GM12878 (cell line): Measurements from ENCODE around the gene PSAPL1. TPM values are rescaled to one million over a fixed set of nuclear protein-coding genes. Genes with fewer than 3 reads are reported as not detected.

Experiments used
- ATAC-seq: fragments of 200-7000 bp; cut with Tn5 transposase; 3 replicates; pipeline ENCODE4 v1.9.1; 2020; ENCODE audit warnings: mild to moderate bottlenecking, moderate library complexity
- BruUV-seq: library from RNA; stranded (reverse); fragments of 400-500 nt; replicated peaks from 2 replicates; lab custom pipeline; 2021; lab: Mats Ljungman, UMichigan
- CTCF ChIA-PET: fragments of 300-600 bp; sonication (Branson Sonifier 250); formaldehyde crosslinking; extraction: SDS; loops from one replicate; lab custom pipeline; 2021; ENCODE audit warnings: inconsistent platforms; lab: Yijun Ruan, JAX
- POLR2A ChIA-PET: fragments of 350-600 bp; formaldehyde crosslinking; extraction: SDS; loops from one replicate; lab custom pipeline; 2021; ENCODE audit warnings: inconsistent platforms; lab: Charles Lee
- RAD21 ChIA-PET: fragments of 300-600 bp; sonication (Branson Sonifier 250); formaldehyde crosslinking; loops from one replicate; lab custom pipeline; 2023; ENCODE audit warnings: antibody characterized with exemption; ENCODE audit not compliant: unreplicated experiment; lab: Charles Lee
- SMC1A ChIA-PET: fragments of 300-600 bp; sonication (Branson Sonifier 250); formaldehyde crosslinking; loops from one replicate; lab custom pipeline; 2023; ENCODE audit not compliant: unreplicated experiment, uncharacterized antibody; lab: Charles Lee
- DNase-seq: peaks from one replicate; pipeline ENCODE4 v3.0.0-alpha.2; 2011; ENCODE audit warnings: low read depth, low spot score
- FAIRE-seq: peaks from 3 replicates; lab custom pipeline; 2011; peaks lifted over from hg19 to GRCh38; lab: Jason Lieb, UNC
- H2AFZ ChIP-seq: 2 replicates; pipeline ENCODE4 v1.6.0; 2011; ENCODE audit warnings: low read depth, low read length, control low read depth; ENCODE audit not compliant: control insufficient read depth
- H3K27ac ChIP-seq: 2 replicates; pipeline ENCODE4 v1.5.1; 2011; ENCODE audit warnings: control low read depth; ENCODE audit not compliant: control insufficient read depth, insufficient read depth
- H3K27me3 ChIP-seq, 2 experiments: replicated peaks in 1 of 2; 2 replicates each; pipeline versions ENCODE4 v1.6.0 to v1.6.1; 2011; ENCODE audit warnings: low read length in 1 of 2; ENCODE audit not compliant: control insufficient read depth in 2 of 2, insufficient read depth in 2 of 2
- H3K36me3 ChIP-seq, 2 experiments: 2 replicates each; pipeline ENCODE4 v1.5.1; 2011; ENCODE audit warnings: low read length in 1 of 2; ENCODE audit not compliant: control insufficient read depth in 2 of 2, insufficient read depth in 2 of 2
- H3K4me1 ChIP-seq: 2 replicates; pipeline ENCODE4 v1.6.1; 2011; ENCODE audit warnings: mild to moderate bottlenecking, low read length, moderate library complexity, mixed read lengths; ENCODE audit not compliant: control insufficient read depth, insufficient read depth
- H3K4me2 ChIP-seq: 2 replicates; pipeline ENCODE4 v1.6.0; 2011; ENCODE audit warnings: control low read depth; ENCODE audit not compliant: control insufficient read depth, insufficient read depth
- H3K4me3 ChIP-seq: fragments of 200-600 bp; sonication (generic); 2 replicates; pipeline ENCODE4 v1.5.1; 2016
- H3K79me2 ChIP-seq: 2 replicates; pipeline ENCODE4 v1.6.0; 2011; ENCODE audit warnings: low read length; ENCODE audit not compliant: control insufficient read depth, insufficient read depth
- H3K9ac ChIP-seq: 2 replicates; pipeline ENCODE4 v1.8.0; 2011; ENCODE audit warnings: low read length, control low read depth, mixed read lengths; ENCODE audit not compliant: control insufficient read depth, insufficient read depth
- H3K9me3 ChIP-seq: replicated peaks from 3 replicates; pipeline ENCODE4 v1.5.1; 2011; ENCODE audit warnings: mild to moderate bottlenecking, low read length; ENCODE audit not compliant: control insufficient read depth, insufficient read depth
- H4K20me1 ChIP-seq: 2 replicates; pipeline ENCODE4 v1.6.0; 2011; ENCODE audit not compliant: control insufficient read depth, insufficient read depth
- SUPT20H ChIP-seq: IDR thresholded peaks from 2 replicates; pipeline ENCODE4 v1.6.1; 2011; ENCODE audit warnings: low read depth, mild to moderate bottlenecking, low read length, moderate library complexity, borderline replicate concordance; ENCODE audit not compliant: control insufficient read depth
- WGBS: methylation state at CpG from one replicate; pipeline ENCODE4 v1.1.6; 2016; ENCODE audit warnings: low lambda C conversion rate; ENCODE audit not compliant: insufficient replicate concordance, insufficient coverage; ENCODE audit errors: missing lambda C conversion rate; 5-methylcytosine and 5-hydroxymethylcytosine counted together
- in situ Hi-C: fragments of 300-500 bp; cut with MboI; formaldehyde crosslinking; loops from 9 replicates; pipeline ENCODE4 v1.14.3; 2018; ENCODE audit warnings: mixed read lengths
- intact Hi-C: fragments of 100-400 bp; cut with micrococcal nuclease; formaldehyde crosslinking; loops from one replicate; pipeline ENCODE4 v1.14.2; 2022; ENCODE audit not compliant: unreplicated experiment
- polyA plus RNA-seq, 11 experiments: library from polyadenylated mRNA; depleted of rRNA in 4 of 11; unstranded in 6 of 11; stranded (reverse) in 5 of 11; fragments of >200 nt; fragmentation: Nextera tagmentation in 4 of 11; fragmentation: Illumina TruSeq in 1 of 11; extraction: Ambion mirVana in 4 of 11; extraction: Trizol in 1 of 11; gene quantifications; 1 replicate in 1 of 11; 2 replicates in 10 of 11; pipeline versions ENCODE4 v1.2.1 to v1.2.3, GENCODE V29; 2011 to 2016; ENCODE audit warnings: inconsistent platforms in 2 of 11, missing spikeins in 2 of 11, low read depth in 1 of 11
- total RNA-seq, 4 experiments: library from RNA; depleted of rRNA in 3 of 4; stranded (reverse); fragments of >200 nt in 3 of 4; fragmentation: Illumina TruSeq in 1 of 4; extraction: Trizol in 1 of 4; gene quantifications; 2 replicates each; pipeline versions ENCODE4 v1.2.1 to v1.2.3, GENCODE V29; 2013 to 2021
- TF ChIP-seq, protein P1 (sequence below): fragments of 450-650 bp; IDR thresholded peaks from 2 replicates; pipeline ENCODE4 v1.6.1; 2018; ENCODE audit warnings: borderline replicate concordance, mild to moderate bottlenecking; ENCODE audit not compliant: partially characterized antibody
- TF ChIP-seq, protein P2 (sequence below): fragments of 450-650 bp; IDR thresholded peaks from 2 replicates; pipeline ENCODE4 v1.6.1; 2017; ENCODE audit warnings: mild to moderate bottlenecking, moderate library complexity
- TF ChIP-seq, protein P3 (sequence below): fragments of 450-650 bp; IDR thresholded peaks from 2 replicates; pipeline ENCODE4 v1.6.1; 2017; ENCODE audit warnings: mild to moderate bottlenecking, low read depth, inconsistent platforms; ENCODE audit not compliant: poor library complexity, severe bottlenecking
- TF ChIP-seq, protein P4 (sequence below): fragments of 150-350 bp; IDR thresholded peaks from 2 replicates; pipeline ENCODE4 v1.6.1; 2016; ENCODE audit warnings: low read depth, low read length
- TF ChIP-seq, protein P5 (sequence below): fragments of 450-650 bp; conservative IDR thresholded peaks from 2 replicates; pipeline ENCODE4 v1.6.1; 2017; ENCODE audit warnings: mild to moderate bottlenecking, moderate library complexity

Gene PSAPL1
- total and polyA plus RNA-seq, 10 of the 15 experiments (the other 5 are each of a cell fraction or from before 2014, with no cell fraction given), result not detected

DNA sequence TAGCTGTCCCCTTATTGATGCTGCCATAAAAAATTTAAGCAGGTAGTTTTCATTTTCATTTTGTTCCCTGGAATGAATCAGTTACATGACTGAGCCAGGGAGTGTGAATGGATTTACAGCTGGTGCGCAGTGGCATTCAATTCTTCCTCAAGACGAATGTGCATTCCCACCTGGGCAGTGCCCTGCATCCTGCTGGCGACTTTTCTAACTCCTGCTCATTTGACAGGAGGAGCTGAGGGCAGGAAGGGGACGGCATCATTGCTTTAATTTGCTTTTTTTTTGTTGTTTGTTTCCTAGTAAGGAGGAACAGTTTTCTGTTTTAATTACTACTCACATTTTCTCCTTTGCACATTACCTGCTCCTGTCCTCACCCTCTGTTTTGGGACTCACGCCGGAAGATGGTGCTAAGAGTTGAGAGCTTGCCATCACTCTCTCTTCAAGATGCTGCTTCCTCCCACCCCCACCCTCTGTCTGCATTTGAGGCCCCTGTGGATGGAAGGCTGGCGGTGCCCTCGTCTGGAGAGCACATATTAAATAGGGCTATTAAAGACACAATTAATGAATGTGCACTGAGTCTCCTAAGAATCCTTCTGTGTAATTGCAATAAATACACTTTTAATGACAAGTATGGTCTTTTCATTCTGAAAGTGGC lies 35.8 kb downstream of the PSAPL1 start:
- no peaks in the 10 kb centered on the region for H3K79me2 ChIP-seq
- ChIA-PET POLR2A (no interaction called here), RAD21 (no interaction called here), CTCF (no interaction called here), SMC1A (no interaction called here)
- intact Hi-C loops (no loop called here), in situ Hi-C loops (no loop called here)
- H2AFZ ChIP-seq, result no peak overlapping the region
- FAIRE-seq (no peak), DNase-seq (no peak), ATAC-seq (no peak)
- H4K20me1 ChIP-seq, result no peaks in the 10 kb centered on the region
- H3K9me3 ChIP-seq, result no peaks in the 10 kb centered on the region
- H3K9ac ChIP-seq, result no peak overlapping the region
- no peaks in the 10 kb centered on the region for H3K4me1 ChIP-seq
- H3K27ac ChIP-seq, result no peak overlapping the region
- BruUV-seq, result no TSS peak
- no peak overlapping the region for H3K4me2 ChIP-seq
- H3K4me3 ChIP-seq, result no peak overlapping the region
- H3K36me3 ChIP-seq, result no peaks in the 10 kb centered on the region
- 24% methylated on average over 8 of the region's 8 CpGs for WGBS
- H3K27me3 ChIP-seq, result no peaks in the 10 kb centered on the region; a peak in 1 of 4 replicates
- TF ChIP-seq SUPT20H, result no peak
- TF ChIP-seq, protein P1, sequence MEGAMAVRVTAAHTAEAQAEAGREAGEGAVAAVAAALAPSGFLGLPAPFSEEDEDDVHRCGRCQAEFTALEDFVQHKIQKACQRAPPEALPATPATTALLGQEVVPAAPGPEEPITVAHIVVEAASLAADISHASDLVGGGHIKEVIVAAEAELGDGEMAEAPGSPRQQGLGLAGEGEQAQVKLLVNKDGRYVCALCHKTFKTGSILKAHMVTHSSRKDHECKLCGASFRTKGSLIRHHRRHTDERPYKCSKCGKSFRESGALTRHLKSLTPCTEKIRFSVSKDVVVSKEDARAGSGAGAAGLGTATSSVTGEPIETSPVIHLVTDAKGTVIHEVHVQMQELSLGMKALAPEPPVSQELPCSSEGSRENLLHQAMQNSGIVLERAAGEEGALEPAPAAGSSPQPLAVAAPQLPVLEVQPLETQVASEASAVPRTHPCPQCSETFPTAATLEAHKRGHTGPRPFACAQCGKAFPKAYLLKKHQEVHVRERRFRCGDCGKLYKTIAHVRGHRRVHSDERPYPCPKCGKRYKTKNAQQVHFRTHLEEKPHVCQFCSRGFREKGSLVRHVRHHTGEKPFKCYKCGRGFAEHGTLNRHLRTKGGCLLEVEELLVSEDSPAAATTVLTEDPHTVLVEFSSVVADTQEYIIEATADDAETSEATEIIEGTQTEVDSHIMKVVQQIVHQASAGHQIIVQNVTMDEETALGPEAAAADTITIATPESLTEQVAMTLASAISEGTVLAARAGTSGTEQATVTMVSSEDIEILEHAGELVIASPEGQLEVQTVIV, result no peak
- TF ChIP-seq, protein P2, sequence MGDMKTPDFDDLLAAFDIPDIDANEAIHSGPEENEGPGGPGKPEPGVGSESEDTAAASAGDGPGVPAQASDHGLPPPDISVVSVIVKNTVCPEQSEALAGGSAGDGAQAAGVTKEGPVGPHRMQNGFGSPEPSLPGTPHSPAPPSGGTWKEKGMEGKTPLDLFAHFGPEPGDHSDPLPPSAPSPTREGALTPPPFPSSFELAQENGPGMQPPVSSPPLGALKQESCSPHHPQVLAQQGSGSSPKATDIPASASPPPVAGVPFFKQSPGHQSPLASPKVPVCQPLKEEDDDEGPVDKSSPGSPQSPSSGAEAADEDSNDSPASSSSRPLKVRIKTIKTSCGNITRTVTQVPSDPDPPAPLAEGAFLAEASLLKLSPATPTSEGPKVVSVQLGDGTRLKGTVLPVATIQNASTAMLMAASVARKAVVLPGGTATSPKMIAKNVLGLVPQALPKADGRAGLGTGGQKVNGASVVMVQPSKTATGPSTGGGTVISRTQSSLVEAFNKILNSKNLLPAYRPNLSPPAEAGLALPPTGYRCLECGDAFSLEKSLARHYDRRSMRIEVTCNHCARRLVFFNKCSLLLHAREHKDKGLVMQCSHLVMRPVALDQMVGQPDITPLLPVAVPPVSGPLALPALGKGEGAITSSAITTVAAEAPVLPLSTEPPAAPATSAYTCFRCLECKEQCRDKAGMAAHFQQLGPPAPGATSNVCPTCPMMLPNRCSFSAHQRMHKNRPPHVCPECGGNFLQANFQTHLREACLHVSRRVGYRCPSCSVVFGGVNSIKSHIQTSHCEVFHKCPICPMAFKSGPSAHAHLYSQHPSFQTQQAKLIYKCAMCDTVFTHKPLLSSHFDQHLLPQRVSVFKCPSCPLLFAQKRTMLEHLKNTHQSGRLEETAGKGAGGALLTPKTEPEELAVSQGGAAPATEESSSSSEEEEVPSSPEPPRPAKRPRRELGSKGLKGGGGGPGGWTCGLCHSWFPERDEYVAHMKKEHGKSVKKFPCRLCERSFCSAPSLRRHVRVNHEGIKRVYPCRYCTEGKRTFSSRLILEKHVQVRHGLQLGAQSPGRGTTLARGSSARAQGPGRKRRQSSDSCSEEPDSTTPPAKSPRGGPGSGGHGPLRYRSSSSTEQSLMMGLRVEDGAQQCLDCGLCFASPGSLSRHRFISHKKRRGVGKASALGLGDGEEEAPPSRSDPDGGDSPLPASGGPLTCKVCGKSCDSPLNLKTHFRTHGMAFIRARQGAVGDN, result no peak
- TF ChIP-seq, protein P3, sequence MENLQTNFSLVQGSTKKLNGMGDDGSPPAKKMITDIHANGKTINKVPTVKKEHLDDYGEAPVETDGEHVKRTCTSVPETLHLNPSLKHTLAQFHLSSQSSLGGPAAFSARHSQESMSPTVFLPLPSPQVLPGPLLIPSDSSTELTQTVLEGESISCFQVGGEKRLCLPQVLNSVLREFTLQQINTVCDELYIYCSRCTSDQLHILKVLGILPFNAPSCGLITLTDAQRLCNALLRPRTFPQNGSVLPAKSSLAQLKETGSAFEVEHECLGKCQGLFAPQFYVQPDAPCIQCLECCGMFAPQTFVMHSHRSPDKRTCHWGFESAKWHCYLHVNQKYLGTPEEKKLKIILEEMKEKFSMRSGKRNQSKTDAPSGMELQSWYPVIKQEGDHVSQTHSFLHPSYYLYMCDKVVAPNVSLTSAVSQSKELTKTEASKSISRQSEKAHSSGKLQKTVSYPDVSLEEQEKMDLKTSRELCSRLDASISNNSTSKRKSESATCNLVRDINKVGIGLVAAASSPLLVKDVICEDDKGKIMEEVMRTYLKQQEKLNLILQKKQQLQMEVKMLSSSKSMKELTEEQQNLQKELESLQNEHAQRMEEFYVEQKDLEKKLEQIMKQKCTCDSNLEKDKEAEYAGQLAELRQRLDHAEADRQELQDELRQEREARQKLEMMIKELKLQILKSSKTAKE, result no peak
- TF ChIP-seq, protein P4, sequence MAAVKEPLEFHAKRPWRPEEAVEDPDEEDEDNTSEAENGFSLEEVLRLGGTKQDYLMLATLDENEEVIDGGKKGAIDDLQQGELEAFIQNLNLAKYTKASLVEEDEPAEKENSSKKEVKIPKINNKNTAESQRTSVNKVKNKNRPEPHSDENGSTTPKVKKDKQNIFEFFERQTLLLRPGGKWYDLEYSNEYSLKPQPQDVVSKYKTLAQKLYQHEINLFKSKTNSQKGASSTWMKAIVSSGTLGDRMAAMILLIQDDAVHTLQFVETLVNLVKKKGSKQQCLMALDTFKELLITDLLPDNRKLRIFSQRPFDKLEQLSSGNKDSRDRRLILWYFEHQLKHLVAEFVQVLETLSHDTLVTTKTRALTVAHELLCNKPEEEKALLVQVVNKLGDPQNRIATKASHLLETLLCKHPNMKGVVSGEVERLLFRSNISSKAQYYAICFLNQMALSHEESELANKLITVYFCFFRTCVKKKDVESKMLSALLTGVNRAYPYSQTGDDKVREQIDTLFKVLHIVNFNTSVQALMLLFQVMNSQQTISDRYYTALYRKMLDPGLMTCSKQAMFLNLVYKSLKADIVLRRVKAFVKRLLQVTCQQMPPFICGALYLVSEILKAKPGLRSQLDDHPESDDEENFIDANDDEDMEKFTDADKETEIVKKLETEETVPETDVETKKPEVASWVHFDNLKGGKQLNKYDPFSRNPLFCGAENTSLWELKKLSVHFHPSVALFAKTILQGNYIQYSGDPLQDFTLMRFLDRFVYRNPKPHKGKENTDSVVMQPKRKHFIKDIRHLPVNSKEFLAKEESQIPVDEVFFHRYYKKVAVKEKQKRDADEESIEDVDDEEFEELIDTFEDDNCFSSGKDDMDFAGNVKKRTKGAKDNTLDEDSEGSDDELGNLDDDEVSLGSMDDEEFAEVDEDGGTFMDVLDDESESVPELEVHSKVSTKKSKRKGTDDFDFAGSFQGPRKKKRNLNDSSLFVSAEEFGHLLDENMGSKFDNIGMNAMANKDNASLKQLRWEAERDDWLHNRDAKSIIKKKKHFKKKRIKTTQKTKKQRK, result no peak
- TF ChIP-seq, protein P5, sequence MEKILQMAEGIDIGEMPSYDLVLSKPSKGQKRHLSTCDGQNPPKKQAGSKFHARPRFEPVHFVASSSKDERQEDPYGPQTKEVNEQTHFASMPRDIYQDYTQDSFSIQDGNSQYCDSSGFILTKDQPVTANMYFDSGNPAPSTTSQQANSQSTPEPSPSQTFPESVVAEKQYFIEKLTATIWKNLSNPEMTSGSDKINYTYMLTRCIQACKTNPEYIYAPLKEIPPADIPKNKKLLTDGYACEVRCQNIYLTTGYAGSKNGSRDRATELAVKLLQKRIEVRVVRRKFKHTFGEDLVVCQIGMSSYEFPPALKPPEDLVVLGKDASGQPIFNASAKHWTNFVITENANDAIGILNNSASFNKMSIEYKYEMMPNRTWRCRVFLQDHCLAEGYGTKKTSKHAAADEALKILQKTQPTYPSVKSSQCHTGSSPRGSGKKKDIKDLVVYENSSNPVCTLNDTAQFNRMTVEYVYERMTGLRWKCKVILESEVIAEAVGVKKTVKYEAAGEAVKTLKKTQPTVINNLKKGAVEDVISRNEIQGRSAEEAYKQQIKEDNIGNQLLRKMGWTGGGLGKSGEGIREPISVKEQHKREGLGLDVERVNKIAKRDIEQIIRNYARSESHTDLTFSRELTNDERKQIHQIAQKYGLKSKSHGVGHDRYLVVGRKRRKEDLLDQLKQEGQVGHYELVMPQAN, result no peak
